Fibroblast of lung (primary cell): ENCODE results near the gene TTF1.

Source experiments
- CTCF ChIP-seq, 2 donors: IDR thresholded peaks in 1 of 2; conservative IDR thresholded peaks in 1 of 2; 1 replicate in 1 of 2; 2 replicates in 1 of 2; pipeline ENCODE4 v1.5.1; 2011 to 2012; ENCODE audit warnings: low read length in 2 of 2, control low read depth in 1 of 2, inconsistent platforms in 1 of 2, low read depth in 1 of 2, mild to moderate bottlenecking in 1 of 2
- EZH2 ChIP-seq: IDR thresholded peaks from 2 replicates; pipeline ENCODE4 v1.5.1; 2012; ENCODE audit warnings: low read length, control low read depth, mild to moderate bottlenecking; ENCODE audit errors: missing control alignments

- TF ChIP-seq CTCF (conservative IDR thresholded peaks at IDR 0.05 in 1 of 2, IDR thresholded peaks at IDR 0.05 in 1 of 2; ENCODE audit: low read depth in 1 of 2, low read length in 2 of 2) (no peak), EZH2 (no peak)
Measured at GRCh38 chr9:132327537-132327936, 79.1 kb downstream of the TTF1 start.
